K562 (cell line): ENCODE results near the gene JADE2. TPM values are rescaled to one million over a fixed set of nuclear protein-coding genes. Genes with fewer than 3 reads are reported as not detected.

Experiments used
- ATF7 ChIP-seq: fragments of 450-650 bp; IDR thresholded peaks from 2 replicates; pipeline ENCODE4 v1.7.1; 2014; ENCODE audit warnings: mild to moderate bottlenecking, moderate library complexity
- BRD9 ChIP-seq: fragments of 450-650 bp; IDR thresholded peaks from 2 replicates; pipeline ENCODE4 v1.6.1; 2018; ENCODE audit warnings: low read depth; ENCODE audit not compliant: partially characterized antibody
- COPS2 ChIP-seq: fragments of 450-650 bp; conservative IDR thresholded peaks from 2 replicates; pipeline ENCODE4 v1.6.1; 2016; ENCODE audit warnings: mild to moderate bottlenecking, moderate library complexity
- CREB3 ChIP-seq: fragments of 450-650 bp; conservative IDR thresholded peaks from 2 replicates; pipeline ENCODE4 v1.6.1; 2016; ENCODE audit warnings: missing genetic modification characterization, low read depth, mild to moderate bottlenecking, missing compliant biosample characterization, moderate library complexity
- ELF2 ChIP-seq: fragments of 250-450 bp; sonication (Bioruptor Pico); IDR thresholded peaks from 2 replicates; pipeline ENCODE4 v1.5.0; 2021; ENCODE audit warnings: mild to moderate bottlenecking
- ELK3 ChIP-seq: fragments of 450-650 bp; formaldehyde crosslinking; IDR thresholded peaks from 2 replicates; pipeline ENCODE4 v1.4.0; 2020; ENCODE audit warnings: mild to moderate bottlenecking
- EZH2 ChIP-seq: IDR thresholded peaks from 2 replicates; pipeline ENCODE4 v1.6.1; 2012; ENCODE audit warnings: low read depth, mild to moderate bottlenecking, inconsistent platforms, low read length, borderline replicate concordance
- FOSL1 ChIP-seq: fragments of 200-800 bp; sonication (Bioruptor generic); conservative IDR thresholded peaks from 2 replicates; pipeline ENCODE4 v1.6.1; 2016; ENCODE audit warnings: missing genetic modification characterization, missing compliant biosample characterization
- GTF2F1 ChIP-seq: IDR thresholded peaks from 2 replicates; pipeline ENCODE4 v1.6.1; 2011; ENCODE audit warnings: low read depth, low read length, improper control_type of control experiment
- HDAC3 ChIP-seq: fragments of 450-650 bp; IDR thresholded peaks from 2 replicates; pipeline ENCODE4 v1.6.1; 2018; ENCODE audit warnings: borderline replicate concordance, mild to moderate bottlenecking, moderate library complexity; ENCODE audit not compliant: partially characterized antibody
- KAT7 ChIP-seq: sonication (generic); formaldehyde crosslinking; IDR thresholded peaks from 2 replicates; pipeline ENCODE4 v1.8.0; 2022; ENCODE audit warnings: missing genetic modification reagents, mild to moderate bottlenecking, borderline replicate concordance
- MCM7 ChIP-seq, 2 experiments: fragments of 450-650 bp; IDR thresholded peaks; 2 replicates each; pipeline ENCODE4 v1.6.1; 2016 to 2018
- MED1 ChIP-seq: sonication (generic); formaldehyde crosslinking; IDR thresholded peaks from 2 replicates; pipeline ENCODE4 v1.8.1; 2023; ENCODE audit warnings: missing genetic modification reagents, borderline replicate concordance
- MEF2A ChIP-seq: IDR thresholded peaks from 2 replicates; pipeline ENCODE4 v1.6.1; 2011; ENCODE audit warnings: low read depth, mild to moderate bottlenecking, low read length, moderate library complexity; ENCODE audit not compliant: control insufficient read depth
- NEUROD1 ChIP-seq: fragments of 150-350 bp; IDR thresholded peaks from 2 replicates; pipeline ENCODE4 v1.6.1; 2014; ENCODE audit warnings: borderline replicate concordance, low read length, low read depth; ENCODE audit not compliant: partially characterized antibody
- PHB2 ChIP-seq: fragments of 450-650 bp; IDR thresholded peaks from 2 replicates; pipeline ENCODE4 v1.6.1; 2017; ENCODE audit warnings: low read depth
- PHF8 ChIP-seq: fragments of 200-600 bp; sonication (generic); IDR thresholded peaks from 2 replicates; pipeline ENCODE4 v1.6.1; 2012; ENCODE audit warnings: mixed run types, mild to moderate bottlenecking, inconsistent platforms, low read length, moderate library complexity, borderline replicate concordance
- PRPF4 ChIP-seq: fragments of 200-400 bp; formaldehyde crosslinking; IDR thresholded peaks from one replicate; pipeline ENCODE4 v1.6.1; 2017; ENCODE audit warnings: low read length, low read depth, mild to moderate bottlenecking; ENCODE audit not compliant: insufficient read depth, poor library complexity, severe bottlenecking
- SMAD2 ChIP-seq: fragments of 150-350 bp; IDR thresholded peaks from 2 replicates; pipeline ENCODE4 v1.6.1; 2014; ENCODE audit warnings: low read depth, mild to moderate bottlenecking, low read length
- SRSF1 ChIP-seq: fragments of 200-400 bp; formaldehyde crosslinking; IDR thresholded peaks from 2 replicates; pipeline ENCODE4 v1.6.1; 2017; ENCODE audit warnings: mild to moderate bottlenecking, low read depth, low read length, moderate library complexity
- TCF7 ChIP-seq: sonication (generic); IDR thresholded peaks from 2 replicates; pipeline ENCODE4 v1.6.1; 2016; ENCODE audit warnings: antibody characterized with exemption, borderline replicate concordance
- TOE1 ChIP-seq, 2 experiments: fragments of 450-650 bp in 1 of 2; sonication (generic) in 1 of 2; formaldehyde crosslinking in 1 of 2; IDR thresholded peaks; 2 replicates each; pipeline versions ENCODE4 v1.7.1 to v1.8.0; 2016 to 2022; ENCODE audit warnings: borderline replicate concordance in 2 of 2, mild to moderate bottlenecking in 2 of 2, antibody characterized with exemption in 1 of 2, inconsistent platforms in 1 of 2, low read depth in 1 of 2, missing genetic modification reagents in 1 of 2, moderate library complexity in 1 of 2
- ZNF239 ChIP-seq: fragments of 250-450 bp; sonication (Bioruptor Pico); IDR thresholded peaks from 2 replicates; pipeline ENCODE4 v1.4.0; 2020; ENCODE audit warnings: mild to moderate bottlenecking
- ZNF277 ChIP-seq: fragments of 250-450 bp; sonication (Bioruptor Pico); IDR thresholded peaks from 2 replicates; pipeline ENCODE4 v1.8.0; 2022; ENCODE audit warnings: inconsistent platforms, mild to moderate bottlenecking, moderate library complexity, borderline replicate concordance
- ZNF311 ChIP-seq: fragments of 250-450 bp; sonication (Bioruptor Pico); IDR thresholded peaks from 2 replicates; pipeline ENCODE4 v1.4.0; 2020; ENCODE audit warnings: mild to moderate bottlenecking, moderate library complexity
- polyA plus RNA-seq, 8 experiments: library from polyadenylated mRNA; depleted of rRNA in 4 of 8; stranded (reverse) in 5 of 8; unstranded in 3 of 8; fragments of >200 nt; fragmentation: Nextera tagmentation in 2 of 8; fragmentation: Illumina TruSeq in 1 of 8; extraction: Ambion mirVana in 2 of 8; extraction: Trizol in 1 of 8; gene quantifications; 2 replicates each; pipeline versions ENCODE4 v1.2.1 to v1.2.3, GENCODE V29; 2011 to 2014; ENCODE audit warnings: inconsistent platforms in 1 of 8, missing spikeins in 1 of 8
- total RNA-seq, 7 experiments: library from RNA; depleted of rRNA in 6 of 7; stranded (reverse); fragments of >200 nt in 6 of 7; fragmentation: Illumina TruSeq in 2 of 7; extraction: Trizol in 2 of 7; gene quantifications; 2 replicates each; pipeline versions ENCODE4 v1.2.1 to v1.2.3, GENCODE V29; 2011 to 2021; ENCODE audit warnings: low replicate concordance in 1 of 7

Gene JADE2
- total and polyA plus RNA-seq, 9 of the 15 experiments (the other 6 are each of a cell fraction or from before 2014, with no cell fraction given), result 0.50 to 23.3 (median 9.1) TPM

DNA sequence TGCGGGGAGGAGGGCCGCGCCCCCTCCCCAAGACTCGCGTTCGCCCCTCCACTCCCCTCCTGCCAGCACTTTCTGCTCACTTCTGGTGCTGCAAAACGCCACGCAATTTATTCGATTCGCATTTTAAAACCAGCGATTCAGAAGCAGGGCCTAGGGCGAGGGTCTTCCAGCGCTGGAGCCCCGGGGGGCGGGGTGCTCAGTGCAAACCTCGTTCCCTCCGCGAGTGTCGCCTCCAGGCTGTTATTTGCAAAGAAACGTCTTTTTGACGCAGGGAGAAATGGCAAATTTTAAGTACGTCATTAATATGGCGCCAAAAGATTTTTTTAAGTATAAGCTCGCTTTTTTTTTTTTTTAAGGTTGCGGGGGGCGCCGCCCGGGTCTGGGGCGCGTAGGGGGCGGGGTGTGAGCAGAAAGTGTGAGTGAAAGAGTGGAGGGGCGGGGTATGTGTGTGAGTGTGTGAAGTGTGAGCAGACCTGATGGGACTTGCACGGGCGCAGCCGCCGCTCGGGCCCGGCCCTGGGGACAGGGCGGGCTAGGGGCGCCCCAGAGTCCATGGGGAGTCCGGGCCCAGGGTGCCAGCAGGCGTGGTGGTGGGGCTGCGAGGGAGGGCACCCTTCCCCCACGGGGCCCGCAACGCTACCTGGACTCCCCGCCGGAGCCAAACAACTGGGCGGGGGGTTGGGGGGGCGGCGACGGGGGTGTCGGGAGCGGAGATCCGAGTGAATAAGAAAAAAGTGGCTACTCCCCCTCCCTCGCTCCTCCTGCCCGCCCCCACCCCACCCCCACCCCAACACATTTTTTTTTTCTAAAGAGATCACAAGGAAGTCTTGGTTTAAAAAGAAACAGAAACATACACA, at the start of gene JADE2 (continued):
- TF ChIP-seq TOE1 (IDR thresholded peaks at IDR 0.05; ENCODE audit: borderline replicate concordance) (no peak), TOE1 (CRISPR knock-in tag; IDR thresholded peaks at IDR 0.05; ENCODE audit: borderline replicate concordance, low read depth) (no peak), BRD9 (no peak), EZH2 (no peak), ATF7 (0 out of 2 replicates have a peak, but pooled peaks have one; percentile 9), ELK3 (no peak), KAT7 (CRISPR knock-in tag) (peak; percentile 40; the same call in 1 of the 2 replicates), NEUROD1 (no peak), MCM7 (IDR thresholded peaks at IDR 0.05) (no peak), ZNF277 (CRISPR knock-in tag) (no peak), HDAC3 (no peak), FOSL1 (0 out of 2 replicates have a peak, but pooled peaks have one; percentile 37), PRPF4 (no peak), ELF2 (no peak), GTF2F1 (no peak), CREB3 (tag) (no peak), SRSF1 (no peak), PHB2 (no peak), TCF7 (no peak), ZNF239 (CRISPR knock-in tag) (no peak), COPS2 (no peak), MEF2A (no peak), PHF8 (peak; percentile 55; the same call in 1 of the 2 replicates), SMAD2 (no peak), ZNF311 (CRISPR knock-in tag) (no peak), MED1 (CRISPR knock-in tag) (no peak)
